ENCODE data around the gene RAP1GAP.

- no peak for TF ChIP-seq POLR2AphosphoS5 (IDR thresholded peaks at IDR 0.05)
- TF ChIP-seq CTCF (IDR thresholded peaks at IDR 0.05) = no peak
Observed at GRCh38 chr1:21576031-21576797, 92.9 kb downstream of the RAP1GAP start.

Measured in transverse colon (tissue), 4 donors.